SU-DHL-6 (cell line): ENCODE data around the gene CACFD1.
A peak's percentile ranks its signal among the peaks of the same experiment; 100 is the strongest.

Experiments
- H2AFZ ChIP-seq: fragments of 200-600 bp; sonication (generic); 2 replicates; pipeline ENCODE4 v1.6.1; 2014; ENCODE audit warnings: low read depth, mild to moderate bottlenecking, moderate library complexity, mixed read lengths, antibody characterized with exemption, low read length; ENCODE audit not compliant: severe bottlenecking
- H3F3A ChIP-seq: fragments of 200-600 bp; shearing (Covaris generic); 2 replicates; pipeline ENCODE4 v1.6.0; 2016; ENCODE audit warnings: antibody characterized with exemption, mild to moderate bottlenecking; ENCODE audit not compliant: insufficient read depth
- H3K27ac ChIP-seq: fragments of 200-600 bp; sonication (generic); 2 replicates; pipeline ENCODE4 v1.5.1; 2016; ENCODE audit warnings: low read depth, mild to moderate bottlenecking, low read length, moderate library complexity, mixed read lengths
- H3K27me3 ChIP-seq: fragments of 200-600 bp; sonication (generic), shearing (Covaris generic); 2 replicates; pipeline ENCODE4 v1.6.0; 2014; ENCODE audit warnings: mild to moderate bottlenecking, low read length
- H3K36me3 ChIP-seq: fragments of 200-600 bp; sonication (generic); 2 replicates; pipeline ENCODE4 v1.6.1; 2014; ENCODE audit warnings: mild to moderate bottlenecking, low read length, mixed read lengths
- H3K4me2 ChIP-seq: fragments of 300-600, 200-600 bp; shearing (Covaris generic), sonication (generic); 2 replicates; pipeline ENCODE4 v1.6.0; 2014; ENCODE audit warnings: low read length, low read depth, mild to moderate bottlenecking; ENCODE audit not compliant: poor library complexity, severe bottlenecking
- H3K4me3 ChIP-seq: fragments of 200-600 bp; sonication (generic); 2 replicates; pipeline ENCODE4 v1.5.1; 2014; ENCODE audit warnings: antibody characterized with exemption, low read length, mild to moderate bottlenecking, mixed read lengths; ENCODE audit not compliant: insufficient read depth, poor library complexity, severe bottlenecking
- H3K79me2 ChIP-seq: fragments of 200-600 bp; sonication (generic); 2 replicates; pipeline ENCODE4 v1.6.1; 2014; ENCODE audit warnings: mild to moderate bottlenecking, low read length, moderate library complexity; ENCODE audit not compliant: insufficient read depth
- H3K9ac ChIP-seq: fragments of 200-600 bp; sonication (generic); 2 replicates; pipeline ENCODE4 v1.7.0; 2014; ENCODE audit warnings: mild to moderate bottlenecking, low read length
- H3K9me2 ChIP-seq: fragments of 200-600 bp; sonication (generic); replicated peaks from 2 replicates; pipeline ENCODE4 v1.6.1; 2014; ENCODE audit warnings: low read length; ENCODE audit not compliant: insufficient read depth
- H3K9me3 ChIP-seq: fragments of 200-600 bp; sonication (generic); 2 replicates; pipeline ENCODE4 v1.6.1; 2014; ENCODE audit warnings: low read length, mixed read lengths; ENCODE audit not compliant: insufficient read depth
- H4K20me1 ChIP-seq: fragments of 200-600 bp; sonication (generic); 2 replicates; pipeline ENCODE4 v1.6.1; 2014; ENCODE audit warnings: low read depth, mild to moderate bottlenecking, antibody characterized with exemption, low read length, moderate library complexity, mixed read lengths
- CTCF ChIP-seq: fragments of 200-600 bp; sonication (generic); IDR thresholded peaks from one replicate; pipeline ENCODE4 v1.5.1; 2017; ENCODE audit warnings: antibody characterized with exemption, mild to moderate bottlenecking, low read length, moderate library complexity; ENCODE audit not compliant: insufficient read depth, poor library complexity, severe bottlenecking
- EZH2phosphoT487 ChIP-seq: fragments of 200-600 bp; sonication (generic), shearing (Covaris generic); conservative IDR thresholded peaks from 2 replicates; pipeline ENCODE4 v1.6.1; 2018; ENCODE audit warnings: mild to moderate bottlenecking, antibody characterized with exemption, low read length, moderate library complexity, mixed read lengths

Gene CACFD1

GRCh38 chr9:133463234-133463863 is 3.6 kb downstream of the CACFD1 start:
- Histone ChIP-seq H4K20me1 (no peaks in the 10 kb centered on the region), H3K27me3 (no peaks in the 10 kb centered on the region), H3K79me2 (no peaks in the 10 kb centered on the region)

GRCh38 chr9:133463864-133464615 is 4.3 kb downstream of the CACFD1 start:
- Histone ChIP-seq H3K36me3 (no peaks in the 10 kb centered on the region), H3K9me2 (no peaks in the 10 kb centered on the region), H4K20me1 (no peaks in the 10 kb centered on the region), H2AFZ (no peak overlapping the region), H3K79me2 (no peaks in the 10 kb centered on the region), H3K27me3 (no peaks in the 10 kb centered on the region), H3K27ac (no peak overlapping the region), H3K4me3 (no peak overlapping the region), H3K9me3 (no peaks in the 10 kb centered on the region), H3F3A (no peaks in the 10 kb centered on the region), H3K4me2 (no peak overlapping the region), H3K9ac (no peak overlapping the region)
- no peak for TF ChIP-seq CTCF
- no peak for TF ChIP-seq EZH2phosphoT487

More at GRCh38 chr9:133463234-133463863, 3.6 kb downstream of the CACFD1 start:
- Histone ChIP-seq H3K4me2 (no peak overlapping the region), H3K4me3 (no peak overlapping the region), H3K9me3 (no peaks in the 10 kb centered on the region), H2AFZ (no peak overlapping the region), H3F3A (no peaks in the 10 kb centered on the region), H3K27ac (no peak overlapping the region), H3K9me2 (no peaks in the 10 kb centered on the region), H3K9ac (no peak overlapping the region), H3K36me3 (no peaks in the 10 kb centered on the region)
- TF ChIP-seq CTCF (peak; percentile 44), EZH2phosphoT487 (no peak)

- TF ChIP-seq EZH2phosphoT487 (no peak), CTCF (no peak)
- Histone ChIP-seq H3K9ac (no peak overlapping the region), H3K4me2 (no peak overlapping the region), H3K9me3 (no peaks in the 10 kb centered on the region), H3K4me3 (no peak overlapping the region), H3K27ac (no peak overlapping the region), H4K20me1 (no peaks in the 10 kb centered on the region), H3K79me2 (no peaks in the 10 kb centered on the region), H3K27me3 (no peaks in the 10 kb centered on the region), H3K36me3 (no peaks in the 10 kb centered on the region), H2AFZ (no peak overlapping the region), H3F3A (no peaks in the 10 kb centered on the region), H3K9me2 (no peaks in the 10 kb centered on the region)
Observed at GRCh38 chr9:133464638-133465037, 4.9 kb downstream of the CACFD1 start.
